ENCODE data around the gene GADD45GIP1. TPM values are rescaled to one million over a fixed set of nuclear protein-coding genes. Genes with fewer than 3 reads are reported as not detected.

Gene GADD45GIP1
- polyA plus RNA-seq, 1 donor from 2014 or later, result 21.3 TPM

- no peaks in the 10 kb centered on the region for H3K9me2 ChIP-seq (ENCODE audit: insufficient read depth, low read length)
- H3K36me3 ChIP-seq (ENCODE audit: insufficient read depth, low read length), result no peaks in the 10 kb centered on the region
- peak within 1 kb of the TSS; percentile 91 for H3K4me2 ChIP-seq (ENCODE audit: low read length)
- peaks cover 5% of the 10 kb centered on the region for H3F3A ChIP-seq (ENCODE audit: insufficient read depth, low read length, poor library complexity, severe bottlenecking)
- H3K27me3 ChIP-seq (ENCODE audit: insufficient read depth, low read depth, low read length), result no peaks in the 10 kb centered on the region
- peaks cover 20% of the 10 kb centered on the region for H3K79me2 ChIP-seq (replicated peaks; ENCODE audit: insufficient read depth, low read length)
- TF ChIP-seq SMC3 (conservative IDR thresholded peaks at IDR 0.05; ENCODE audit: poor library complexity) (no peak), POLR2AphosphoS5 (IDR thresholded peaks at IDR 0.05) (peak; percentile 96), RAD21 (conservative IDR thresholded peaks at IDR 0.05) (no peak), EP300 (conservative IDR thresholded peaks at IDR 0.05; ENCODE audit: poor library complexity, severe bottlenecking) (peak; percentile 55), TAF1 (IDR thresholded peaks at IDR 0.05; ENCODE audit: low read depth) (peak; percentile 74), EZH2 (IDR thresholded peaks at IDR 0.05; ENCODE audit: borderline replicate concordance, insufficient read depth, low read length, poor library complexity, severe bottlenecking) (no peak), MXI1 (conservative IDR thresholded peaks at IDR 0.05; ENCODE audit: poor library complexity, severe bottlenecking) (peak; percentile 96)
- TF ChIP-seq, protein P1, sequence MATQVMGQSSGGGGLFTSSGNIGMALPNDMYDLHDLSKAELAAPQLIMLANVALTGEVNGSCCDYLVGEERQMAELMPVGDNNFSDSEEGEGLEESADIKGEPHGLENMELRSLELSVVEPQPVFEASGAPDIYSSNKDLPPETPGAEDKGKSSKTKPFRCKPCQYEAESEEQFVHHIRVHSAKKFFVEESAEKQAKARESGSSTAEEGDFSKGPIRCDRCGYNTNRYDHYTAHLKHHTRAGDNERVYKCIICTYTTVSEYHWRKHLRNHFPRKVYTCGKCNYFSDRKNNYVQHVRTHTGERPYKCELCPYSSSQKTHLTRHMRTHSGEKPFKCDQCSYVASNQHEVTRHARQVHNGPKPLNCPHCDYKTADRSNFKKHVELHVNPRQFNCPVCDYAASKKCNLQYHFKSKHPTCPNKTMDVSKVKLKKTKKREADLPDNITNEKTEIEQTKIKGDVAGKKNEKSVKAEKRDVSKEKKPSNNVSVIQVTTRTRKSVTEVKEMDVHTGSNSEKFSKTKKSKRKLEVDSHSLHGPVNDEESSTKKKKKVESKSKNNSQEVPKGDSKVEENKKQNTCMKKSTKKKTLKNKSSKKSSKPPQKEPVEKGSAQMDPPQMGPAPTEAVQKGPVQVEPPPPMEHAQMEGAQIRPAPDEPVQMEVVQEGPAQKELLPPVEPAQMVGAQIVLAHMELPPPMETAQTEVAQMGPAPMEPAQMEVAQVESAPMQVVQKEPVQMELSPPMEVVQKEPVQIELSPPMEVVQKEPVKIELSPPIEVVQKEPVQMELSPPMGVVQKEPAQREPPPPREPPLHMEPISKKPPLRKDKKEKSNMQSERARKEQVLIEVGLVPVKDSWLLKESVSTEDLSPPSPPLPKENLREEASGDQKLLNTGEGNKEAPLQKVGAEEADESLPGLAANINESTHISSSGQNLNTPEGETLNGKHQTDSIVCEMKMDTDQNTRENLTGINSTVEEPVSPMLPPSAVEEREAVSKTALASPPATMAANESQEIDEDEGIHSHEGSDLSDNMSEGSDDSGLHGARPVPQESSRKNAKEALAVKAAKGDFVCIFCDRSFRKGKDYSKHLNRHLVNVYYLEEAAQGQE (IDR thresholded peaks at IDR 0.05; ENCODE audit: borderline replicate concordance), result peak; percentile 58
- TF ChIP-seq, protein P2, sequence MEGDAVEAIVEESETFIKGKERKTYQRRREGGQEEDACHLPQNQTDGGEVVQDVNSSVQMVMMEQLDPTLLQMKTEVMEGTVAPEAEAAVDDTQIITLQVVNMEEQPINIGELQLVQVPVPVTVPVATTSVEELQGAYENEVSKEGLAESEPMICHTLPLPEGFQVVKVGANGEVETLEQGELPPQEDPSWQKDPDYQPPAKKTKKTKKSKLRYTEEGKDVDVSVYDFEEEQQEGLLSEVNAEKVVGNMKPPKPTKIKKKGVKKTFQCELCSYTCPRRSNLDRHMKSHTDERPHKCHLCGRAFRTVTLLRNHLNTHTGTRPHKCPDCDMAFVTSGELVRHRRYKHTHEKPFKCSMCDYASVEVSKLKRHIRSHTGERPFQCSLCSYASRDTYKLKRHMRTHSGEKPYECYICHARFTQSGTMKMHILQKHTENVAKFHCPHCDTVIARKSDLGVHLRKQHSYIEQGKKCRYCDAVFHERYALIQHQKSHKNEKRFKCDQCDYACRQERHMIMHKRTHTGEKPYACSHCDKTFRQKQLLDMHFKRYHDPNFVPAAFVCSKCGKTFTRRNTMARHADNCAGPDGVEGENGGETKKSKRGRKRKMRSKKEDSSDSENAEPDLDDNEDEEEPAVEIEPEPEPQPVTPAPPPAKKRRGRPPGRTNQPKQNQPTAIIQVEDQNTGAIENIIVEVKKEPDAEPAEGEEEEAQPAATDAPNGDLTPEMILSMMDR (IDR thresholded peaks at IDR 0.05; ENCODE audit: poor library complexity, severe bottlenecking), result peak; percentile 21
- H3K9me3 ChIP-seq (ENCODE audit: low read length), result no peaks in the 10 kb centered on the region
- H4K20me1 ChIP-seq (ENCODE audit: insufficient read depth), result no peaks in the 10 kb centered on the region
- H3K9ac ChIP-seq (ENCODE audit: low read length), result peak within 1 kb of the TSS; percentile 88
- peak within 1 kb of the TSS; percentile 95 for H3K4me3 ChIP-seq (ENCODE audit: low read length)
- peak within 1 kb of the TSS; percentile 81 for H3K27ac ChIP-seq (ENCODE audit: low read length)
- no peak within 1 kb of the TSS for H2AFZ ChIP-seq (ENCODE audit: low read depth, low read length)
These were observed 11.4 kb downstream of the GADD45GIP1 start, which contains the start of gene RAD23A for GRCh38 chr19:12945479-12946091. RAD23A (plus strand) TSS chr19:12945862; CDS start chr19:12945949, 87 bp downstream.

DNA sequence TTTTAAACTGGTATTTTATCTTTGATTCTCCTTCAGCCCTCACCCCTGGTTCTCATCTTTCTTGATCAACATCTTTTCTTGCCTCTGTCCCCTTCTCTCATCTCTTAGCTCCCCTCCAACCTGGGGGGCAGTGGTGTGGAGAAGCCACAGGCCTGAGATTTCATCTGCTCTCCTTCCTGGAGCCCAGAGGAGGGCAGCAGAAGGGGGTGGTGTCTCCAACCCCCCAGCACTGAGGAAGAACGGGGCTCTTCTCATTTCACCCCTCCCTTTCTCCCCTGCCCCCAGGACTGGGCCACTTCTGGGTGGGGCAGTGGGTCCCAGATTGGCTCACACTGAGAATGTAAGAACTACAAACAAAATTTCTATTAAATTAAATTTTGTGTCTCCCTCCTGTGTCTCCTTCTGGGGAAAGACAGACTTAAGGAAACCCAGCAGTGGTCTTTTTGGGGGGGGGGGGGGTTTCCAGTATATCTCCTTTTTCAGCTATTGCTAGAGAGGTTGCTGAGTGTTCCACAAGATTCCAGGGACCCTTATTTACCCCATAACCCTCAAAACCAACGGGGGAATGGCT is 12.8 kb downstream of the GADD45GIP1 start:
- H3K4me3 ChIP-seq (ENCODE audit: low read length), result no peak overlapping the region
- no peaks in the 10 kb centered on the region for H3K27me3 ChIP-seq (ENCODE audit: insufficient read depth, low read depth, low read length)
- H3K36me3 ChIP-seq (ENCODE audit: insufficient read depth, low read length), result no peaks in the 10 kb centered on the region
- peaks cover 5% of the 10 kb centered on the region for H3F3A ChIP-seq (ENCODE audit: insufficient read depth, low read length, poor library complexity, severe bottlenecking)
- no peak overlapping the region for H3K4me2 ChIP-seq (ENCODE audit: low read length)
- H3K9me3 ChIP-seq (ENCODE audit: low read length), result no peaks in the 10 kb centered on the region
- H3K9ac ChIP-seq (ENCODE audit: low read length), result no peak overlapping the region
- H3K79me2 ChIP-seq (replicated peaks; ENCODE audit: insufficient read depth, low read length), result peaks cover 34% of the 10 kb centered on the region
- TF ChIP-seq TAF1 (IDR thresholded peaks at IDR 0.05; ENCODE audit: low read depth) (no peak), EZH2 (IDR thresholded peaks at IDR 0.05; ENCODE audit: borderline replicate concordance, insufficient read depth, low read length, poor library complexity, severe bottlenecking) (no peak), EP300 (conservative IDR thresholded peaks at IDR 0.05; ENCODE audit: poor library complexity, severe bottlenecking) (no peak), RAD21 (conservative IDR thresholded peaks at IDR 0.05) (no peak), MXI1 (conservative IDR thresholded peaks at IDR 0.05; ENCODE audit: poor library complexity, severe bottlenecking) (no peak), POLR2AphosphoS5 (IDR thresholded peaks at IDR 0.05) (no peak), SMC3 (conservative IDR thresholded peaks at IDR 0.05; ENCODE audit: poor library complexity) (no peak)
- TF ChIP-seq, protein P1 (IDR thresholded peaks at IDR 0.05; ENCODE audit: borderline replicate concordance), result no peak
- TF ChIP-seq, protein P2 (IDR thresholded peaks at IDR 0.05; ENCODE audit: poor library complexity, severe bottlenecking), result no peak
- no peak overlapping the region for H3K27ac ChIP-seq (ENCODE audit: low read length)
- no peak overlapping the region for H2AFZ ChIP-seq (ENCODE audit: low read depth, low read length)
- H4K20me1 ChIP-seq (ENCODE audit: insufficient read depth), result no peaks in the 10 kb centered on the region
- H3K9me2 ChIP-seq (ENCODE audit: insufficient read depth, low read length), result no peaks in the 10 kb centered on the region
